Left lung (tissue), 14 donors: ENCODE measurements around the gene SLC25A43. TPM values are rescaled to one million over a fixed set of nuclear protein-coding genes. Genes with fewer than 3 reads are reported as not detected.
A peak's percentile ranks its signal among the peaks of the same experiment; 100 is the strongest.
"Not testable (repeated sequence)": the region's sequence is repeated elsewhere in the genome, so short reads cannot be mapped to it uniquely, and the experiment has no call there.

Experiments
- ATAC-seq: fragments of 200-7000 bp; cut with Tn5 transposase; one replicate; pipeline ENCODE4 v1.9.1; 2020; ENCODE audit warnings: moderate library complexity
- DNase-seq, 4 donors: peaks; one replicate each; pipeline ENCODE4 v3.0.0-alpha.2; 2013 to 2020
- H3K27ac ChIP-seq, 2 donors: fragments of 200-600 bp; sonication (generic) in 1 of 2; one replicate each; pipeline versions ENCODE4 v1.5.0 to v1.8.0; 2020 to 2021
- H3K27me3 ChIP-seq, 2 donors: fragments of 200-600 bp; sonication (generic) in 1 of 2; one replicate each; pipeline versions ENCODE4 v1.5.0 to v1.8.0; 2020 to 2021
- H3K36me3 ChIP-seq, 2 donors: fragments of 200-600 bp; sonication (generic) in 1 of 2; one replicate each; pipeline versions ENCODE4 v1.5.0 to v1.8.0; 2020 to 2021
- H3K4me1 ChIP-seq, 2 donors: fragments of 200-600 bp; one replicate each; pipeline ENCODE4 v1.8.0; 2021
- H3K4me3 ChIP-seq, 2 donors: fragments of 200-600 bp; sonication (generic) in 1 of 2; one replicate each; pipeline versions ENCODE4 v1.5.0 to v1.8.0; 2020 to 2021; ENCODE audit warnings: mild to moderate bottlenecking in 1 of 2
- H3K9me3 ChIP-seq, 2 donors: fragments of 200-600 bp; sonication (generic) in 1 of 2; one replicate each; pipeline versions ENCODE4 v1.5.0 to v1.8.0; 2020 to 2021
- CTCF ChIP-seq, 2 donors: fragments of 200-600 bp; sonication (generic) in 1 of 2; IDR thresholded peaks; one replicate each; pipeline versions ENCODE4 v1.5.0 to v1.8.0; 2021; ENCODE audit warnings: antibody characterized with exemption in 2 of 2
- intact Hi-C, 2 donors: fragments of 100-400 bp; cut with DNase I; formaldehyde crosslinking; loops; one replicate each; pipeline versions ENCODE4 v1.11.2 to v1.14.2; 2022
- long read RNA-seq, 12 donors: library from polyadenylated mRNA in 2 of 12; unstranded in 2 of 12; transcript quantifications; one replicate each; pipeline ENCODE4 v2.0.0 and lab custom pipeline, GENCODE V29; 2019 to 2026
- polyA plus RNA-seq, 6 donors: library from polyadenylated mRNA; unstranded; fragments of 120-200 nt; gene quantifications; one replicate each; pipeline ENCODE4 v1.2.1, GENCODE V29; 2013; ENCODE audit not compliant: insufficient read length in 6 of 6
- total RNA-seq, 2 donors: library from RNA; stranded (reverse); fragmentation: NEBNext Ultra II Directional; extraction: Animal tissue kit (Norgen Biotek cat#: 25700); gene quantifications; one replicate each; pipeline ENCODE4 v1.2.1, GENCODE V29; 2021
- donor health status: DM: no; HTN: yes; CAD: no.
- donor health status: DM: no; HTN: no; CAD: no.

Gene SLC25A43
- total RNA-seq (10 to 100 TPM; 16.6 to 18.7 TPM), polyA plus RNA-seq (1 to 10 TPM; 5.2 to 10.0 (median 8.2) TPM)
- long read RNA-seq, donor 1, partial matches to known transcripts: 0 of 4 reads
- long read RNA-seq, donor 1, other reads (novel, unspliced or antisense): 0 of 4 reads
- long read RNA-seq, donor 2, partial matches to known transcripts: 0 of 2 reads
- long read RNA-seq, donor 2, other reads (novel, unspliced or antisense): 0 of 2 reads
- long read RNA-seq, donor 3, partial matches to known transcripts: 0 of 1 reads
- long read RNA-seq, donor 3, other reads (novel, unspliced or antisense): 0 of 1 reads
- long read RNA-seq, donor 4, partial matches to known transcripts: 0 of 4 reads
- long read RNA-seq, donor 4, other reads (novel, unspliced or antisense): 1 of 4 reads
- long read RNA-seq, donor 5: 0 reads
- long read RNA-seq, donor 6, partial matches to known transcripts: 0 of 2 reads
- long read RNA-seq, donor 6, other reads (novel, unspliced or antisense): 0 of 2 reads
- long read RNA-seq, donor 7: 0 reads
- long read RNA-seq, donor 8: 0 reads
- long read RNA-seq, donor 9: 0 reads
- long read RNA-seq, donor 10, partial matches to known transcripts: 3 of 7 reads
- long read RNA-seq, donor 10, other reads (novel, unspliced or antisense): 1 of 7 reads
- long read RNA-seq, donor 11: 0 reads
- long read RNA-seq, donor 12, partial matches to known transcripts: 0 of 1 reads
- long read RNA-seq, donor 12, other reads (novel, unspliced or antisense): 0 of 1 reads

GRCh38 chrX:119398974-119399771, at the start of gene SLC25A43:
TSS of gene SLC25A43 (plus strand) at chrX:119399336. CDS start at chrX:119399404, 68 bp downstream.
- peak; percentile 96 for ATAC-seq
- no peaks in the 10 kb centered on the region for H3K36me3 ChIP-seq
- intact Hi-C loops: no loop called here
- H3K27me3 ChIP-seq: no peaks in the 10 kb centered on the region
- peaks cover 0 to 5% of the 10 kb centered on the region in 2 donors for H3K4me1 ChIP-seq
- H3K27ac ChIP-seq: peak within 1 kb of the TSS; percentile 73 to 82
- DNase-seq: peak; percentile 30 to 87 (median 38)
- no peak for TF ChIP-seq CTCF (IDR thresholded peaks at IDR 0.05)
- no peaks in the 10 kb centered on the region for H3K9me3 ChIP-seq
- H3K4me3 ChIP-seq: peak within 1 kb of the TSS; percentile 51 to 58

GRCh38 chrX:119359618-119360382, 39.3 kb upstream of the SLC25A43 start:
- Histone ChIP-seq H3K9me3 (no peaks in the 10 kb centered on the region), H3K27ac (no peak overlapping the region), H3K4me1 (no peaks in the 10 kb centered on the region), H3K27me3 (no peaks in the 10 kb centered on the region), H3K4me3 (no peak overlapping the region), H3K36me3 (no peaks in the 10 kb centered on the region)
- intact Hi-C loops: no loop called here
- DNase-seq (no peak), ATAC-seq (no peak)
- TF ChIP-seq CTCF (IDR thresholded peaks at IDR 0.05): no peak

- H3K27ac ChIP-seq, intact Hi-C loops, DNase-seq, H3K4me3 ChIP-seq, H3K4me1 ChIP-seq, H3K36me3 ChIP-seq, H3K27me3 ChIP-seq, H3K9me3 ChIP-seq, ATAC-seq: not testable (repeated sequence)
Measured at GRCh38 chrX:119361451-119361850, 37.7 kb upstream of the SLC25A43 start.

- H3K9me3 ChIP-seq, H3K36me3 ChIP-seq, ATAC-seq, H3K27me3 ChIP-seq, intact Hi-C loops, H3K4me3 ChIP-seq, H3K4me1 ChIP-seq, H3K27ac ChIP-seq, DNase-seq: not testable (repeated sequence)
Measured at GRCh38 chrX:119362074-119362473, 37.1 kb upstream of the SLC25A43 start.

GRCh38 chrX:119363391-119363790, 35.7 kb upstream of the SLC25A43 start:
- ATAC-seq (no peak), DNase-seq (no peak)
- intact Hi-C loops: no loop called here
- H3K4me1 ChIP-seq: no peaks in the 10 kb centered on the region
- H3K36me3 ChIP-seq: no peaks in the 10 kb centered on the region
- H3K27ac ChIP-seq: no peak overlapping the region
- H3K27me3 ChIP-seq: no peaks in the 10 kb centered on the region
- no peak overlapping the region for H3K4me3 ChIP-seq
- no peaks in the 10 kb centered on the region for H3K9me3 ChIP-seq
- no peak for TF ChIP-seq CTCF (IDR thresholded peaks at IDR 0.05)

- ATAC-seq, H3K9me3 ChIP-seq, intact Hi-C loops: not testable (repeated sequence)
Measured at GRCh38 chrX:119371861-119372260, 27.3 kb upstream of the SLC25A43 start.

More at GRCh38 chrX:119371861-119372260, 27.3 kb upstream of the SLC25A43 start:
- not testable (repeated sequence) for H3K27me3 ChIP-seq, H3K4me1 ChIP-seq, DNase-seq, H3K27ac ChIP-seq, H3K36me3 ChIP-seq, H3K4me3 ChIP-seq
